A549 treated with ZK216348 at 1 μM for 4 hours (cell line): Measurements from ENCODE around the gene RFC3. TPM values are rescaled to one million over a fixed set of nuclear protein-coding genes. Genes with fewer than 3 reads are reported as not detected.

ENCODE experiments used
- total RNA-seq: library from RNA; stranded (reverse); fragments of 200-300 nt; extraction: Qiagen RNA extraction; gene quantifications from 5 replicates; pipeline ENCODE4 v1.2.3, GENCODE V29; 2022; ENCODE audit warnings: low read depth

RFC3 gene
- 22.0 to 34.2 TPM (median 30.9 TPM) in 5 replicates for total RNA-seq

GRCh38 chr13:33817901-33818706 is at the start of gene RFC3:
Gene RFC3, plus strand, starts transcription at chr13:33818149. Its CDS starts 30 bp downstream, at chr13:33818179.

